ENCODE results near the gene AQP3.
"Not testable (repeated sequence)": the region's sequence is repeated elsewhere in the genome, so short reads cannot be mapped to it uniquely, and the experiment has no call there.

AQP3 gene

DNA sequence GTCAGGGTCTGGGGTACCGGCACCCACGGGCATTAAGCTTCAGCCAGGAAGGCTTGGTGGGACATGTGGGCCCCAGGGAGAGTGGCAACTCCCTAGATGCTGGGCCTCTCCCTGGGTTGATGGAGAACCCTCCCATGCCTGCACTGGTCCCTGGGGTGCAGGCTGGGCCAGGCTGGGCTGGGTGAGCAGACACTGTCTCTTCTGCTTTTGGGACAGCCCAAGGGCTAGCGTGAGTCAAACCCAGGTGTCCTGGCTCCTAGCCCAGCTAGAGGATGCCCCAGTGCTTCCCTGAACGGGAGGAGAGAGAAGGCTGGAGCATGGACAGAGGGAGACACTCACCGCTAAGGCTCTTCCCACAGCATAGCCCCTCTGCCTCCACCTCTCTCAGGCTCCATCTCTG, 39.3 kb downstream of the AQP3 start:
- DNase-seq = no peak

DNA sequence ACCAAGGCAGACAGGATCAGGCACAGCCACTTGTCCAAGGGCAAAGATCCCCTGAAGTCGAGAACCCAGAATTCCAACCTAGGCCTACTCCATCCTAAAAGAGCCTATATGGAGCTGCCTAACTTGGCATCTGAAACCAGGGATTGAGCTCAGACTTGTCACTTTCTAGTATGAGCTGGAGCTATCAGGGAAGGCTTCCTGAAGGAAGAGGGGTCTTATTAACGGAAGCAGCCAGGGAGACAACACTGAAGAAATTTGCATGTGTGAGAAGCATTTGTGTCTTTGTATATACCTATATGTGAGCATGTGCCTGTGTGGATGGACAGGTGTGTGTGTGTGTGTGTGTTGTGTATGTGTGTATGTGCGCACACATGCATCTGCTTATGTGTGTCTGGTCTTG, 40.3 kb downstream of the AQP3 start:
- DNase-seq = no peak

DNA sequence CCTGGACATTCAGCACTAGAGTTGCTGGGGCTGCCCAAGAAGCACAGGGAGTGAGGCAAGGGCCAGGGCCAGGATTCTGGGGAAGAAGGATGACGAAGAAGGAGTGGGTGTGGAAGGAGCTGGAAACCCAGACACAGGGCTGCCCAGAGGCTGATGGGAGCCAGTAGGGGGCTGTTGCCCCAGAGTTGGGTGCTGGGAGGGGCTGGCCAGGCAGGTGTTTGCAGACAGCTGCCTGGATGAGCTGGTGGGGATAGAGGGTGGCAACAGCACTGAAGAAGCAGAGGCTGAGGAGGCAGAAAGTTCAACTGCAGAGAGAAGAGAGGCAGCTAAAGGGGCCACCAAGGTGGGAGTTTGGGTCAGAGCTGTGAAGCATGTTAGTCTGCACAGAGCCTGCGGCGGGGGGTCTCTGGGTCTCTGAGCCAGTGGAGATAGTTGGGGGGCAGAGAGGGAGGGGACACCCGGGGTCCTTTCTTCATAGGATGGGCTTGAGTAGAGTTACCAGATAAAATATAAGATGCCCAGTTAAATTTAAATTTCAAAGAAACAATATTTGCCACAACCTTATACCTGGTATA, 42.5 kb downstream of the AQP3 start:
- peak; percentile 19 for DNase-seq

DNA sequence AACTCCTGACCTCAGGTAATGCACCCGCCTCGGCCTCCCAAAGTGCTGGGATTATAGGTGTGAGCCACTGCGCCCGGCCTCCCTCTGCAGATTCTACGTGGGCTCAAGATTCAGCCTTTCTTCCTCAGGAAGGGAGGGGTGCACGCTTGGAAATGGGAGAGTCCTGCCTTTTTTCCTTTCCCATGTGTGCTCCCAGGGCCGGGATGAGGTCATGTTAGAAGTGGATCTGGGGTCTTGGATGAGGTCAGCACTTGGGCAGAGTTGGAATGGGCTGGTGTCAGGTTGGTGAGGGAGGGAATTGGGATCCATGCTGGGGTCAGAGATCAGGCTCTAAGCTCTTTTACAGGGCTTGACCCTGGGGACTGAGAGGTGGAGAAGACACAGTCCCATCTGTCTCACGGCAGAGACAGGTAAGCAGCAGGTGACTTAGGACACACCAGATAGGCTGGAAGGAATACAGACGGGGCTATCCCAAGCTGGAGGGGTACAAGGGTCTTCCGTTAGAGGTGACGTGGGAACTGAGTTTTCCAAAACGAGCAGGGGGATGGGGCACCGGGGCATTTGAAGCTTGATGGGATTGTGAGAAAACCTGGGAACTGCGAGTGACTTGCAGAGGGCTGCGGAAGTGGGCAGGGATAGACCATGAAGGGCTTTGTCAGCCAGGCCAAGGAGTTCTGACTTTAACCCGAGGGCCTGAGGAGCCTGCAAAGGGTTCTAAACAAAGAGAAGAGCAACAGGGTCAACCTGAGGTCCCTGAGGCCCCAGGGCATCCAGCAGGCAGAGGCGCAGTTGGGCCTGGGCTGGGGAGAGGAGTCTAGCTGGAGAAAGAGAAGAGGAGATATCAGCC, 43.2 kb downstream of the AQP3 start:
- no peak for DNase-seq

DNA sequence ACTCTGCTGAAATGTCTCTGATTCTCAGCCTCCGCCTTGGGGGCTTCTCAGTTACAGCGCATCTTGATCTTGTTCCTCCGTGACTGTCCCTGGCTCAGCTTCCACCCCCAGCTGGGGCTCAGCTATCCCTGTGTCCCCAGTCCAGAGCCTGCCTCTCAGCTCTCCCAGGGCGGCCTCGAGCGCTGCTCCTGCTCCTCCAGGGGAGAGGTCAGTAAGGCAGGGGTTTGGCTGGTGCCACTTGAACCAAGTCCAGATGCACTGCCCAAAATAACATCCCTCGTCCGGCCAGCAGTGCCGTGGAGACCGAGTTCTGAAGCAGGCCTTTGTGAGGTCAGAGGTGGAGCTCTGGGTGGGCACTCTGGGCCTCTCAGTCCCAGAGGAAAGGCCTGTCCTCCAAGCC, 45.0 kb downstream of the AQP3 start, which contains the start of gene AQP7:
Gene AQP7, minus strand, starts transcription at position 198 of the 400 bp plus-strand sequence. CDS start 1,306 bp downstream, outside the sequence.
- DNase-seq = not testable (repeated sequence)

DNA sequence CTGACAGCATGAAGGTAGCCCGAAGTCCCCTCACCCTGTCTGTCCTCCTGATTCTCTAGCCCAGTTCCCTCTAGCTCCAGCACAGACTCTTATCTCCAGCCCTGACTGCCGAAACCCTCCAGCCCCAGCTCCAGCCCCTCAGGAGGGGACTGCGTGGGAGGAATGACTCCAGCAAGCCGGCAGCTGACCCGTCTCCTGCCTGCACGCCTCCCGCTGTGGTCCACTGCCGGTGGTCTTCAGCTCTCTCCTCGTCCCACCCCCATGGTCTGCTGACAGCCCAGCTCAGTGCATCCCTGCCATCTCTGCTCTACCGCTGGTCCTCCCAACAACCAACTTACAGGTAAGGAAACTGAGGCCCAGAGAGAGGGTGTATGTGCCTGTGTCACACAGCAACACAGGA, 45.6 kb downstream of the AQP3 start:
- not testable (repeated sequence) for DNase-seq

DNA sequence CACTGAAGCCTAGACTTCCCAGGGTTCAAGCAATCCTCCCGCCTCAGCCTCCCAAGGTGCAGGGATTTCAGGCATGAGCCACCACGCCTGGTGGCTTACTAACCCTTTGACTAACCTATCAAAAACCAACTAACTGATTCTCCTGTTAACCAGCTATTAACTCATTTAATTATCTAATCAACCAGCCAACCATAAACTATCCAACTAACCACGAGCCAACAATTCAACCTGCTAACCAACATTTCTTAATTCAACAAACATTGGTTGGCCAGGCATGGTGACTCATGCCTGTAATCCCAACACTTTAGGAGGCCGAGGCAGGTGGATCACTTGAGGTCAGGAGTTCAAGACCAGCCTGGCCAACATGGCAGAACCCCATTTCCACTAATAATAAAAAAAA, 48.3 kb downstream of the AQP3 start:
- not testable (repeated sequence) for DNase-seq

DNA sequence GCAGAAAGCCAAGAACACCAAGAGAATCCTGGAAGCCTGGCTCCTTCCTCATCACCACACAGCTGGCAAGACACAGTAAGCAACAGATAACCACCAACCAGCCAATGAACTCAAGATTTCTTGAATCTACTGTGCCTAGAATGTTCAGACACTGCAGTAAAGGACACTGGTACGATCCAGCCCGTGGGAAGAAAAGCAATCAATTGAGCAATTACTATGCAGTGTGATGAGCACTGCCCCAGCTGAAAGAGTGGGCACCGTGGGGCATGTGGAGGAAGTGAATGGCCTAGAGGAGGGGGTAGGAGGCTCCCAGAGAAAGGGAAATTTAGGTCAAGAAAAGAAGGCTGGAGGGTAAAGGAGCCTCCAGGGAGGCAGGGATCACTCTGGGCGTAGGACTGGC, 49.6 kb downstream of the AQP3 start:
- DNase-seq = not testable (repeated sequence)

DNA sequence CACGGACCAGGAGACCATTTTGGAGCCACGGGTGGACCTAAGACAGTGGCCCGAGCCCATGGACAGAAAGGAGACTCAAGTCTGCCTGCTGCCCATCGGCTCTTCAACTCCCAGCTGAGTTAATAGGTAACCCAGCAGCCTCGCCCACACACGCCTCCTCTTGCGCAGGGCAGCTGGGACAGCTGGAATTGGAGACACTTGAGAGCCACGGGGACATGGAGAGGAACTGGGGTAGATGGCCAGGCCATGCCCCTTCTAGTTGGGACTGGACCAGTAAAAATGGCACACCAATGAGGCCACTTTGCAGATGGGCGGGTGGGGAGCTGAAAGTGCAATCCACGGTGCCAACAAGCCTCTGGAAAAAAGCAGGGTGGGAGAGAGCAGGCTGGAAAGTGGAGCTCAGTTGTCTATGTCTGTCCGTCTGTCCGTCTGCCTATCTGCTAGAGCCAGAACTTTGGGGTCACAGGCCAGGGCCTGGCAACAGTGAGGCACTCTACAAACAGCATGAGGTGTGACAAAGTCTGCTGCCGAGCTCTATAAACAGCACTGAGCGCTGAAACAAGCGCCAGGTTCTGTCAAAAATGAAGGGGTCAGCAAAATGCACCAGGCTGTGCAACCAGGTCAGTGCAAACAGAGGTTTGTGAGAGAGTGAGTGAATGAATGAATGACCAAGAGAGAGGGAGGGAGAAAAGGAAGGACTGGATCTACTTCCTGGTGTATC, 52.1 kb downstream of the AQP3 start:
- DNase-seq = not testable (repeated sequence)

DNA sequence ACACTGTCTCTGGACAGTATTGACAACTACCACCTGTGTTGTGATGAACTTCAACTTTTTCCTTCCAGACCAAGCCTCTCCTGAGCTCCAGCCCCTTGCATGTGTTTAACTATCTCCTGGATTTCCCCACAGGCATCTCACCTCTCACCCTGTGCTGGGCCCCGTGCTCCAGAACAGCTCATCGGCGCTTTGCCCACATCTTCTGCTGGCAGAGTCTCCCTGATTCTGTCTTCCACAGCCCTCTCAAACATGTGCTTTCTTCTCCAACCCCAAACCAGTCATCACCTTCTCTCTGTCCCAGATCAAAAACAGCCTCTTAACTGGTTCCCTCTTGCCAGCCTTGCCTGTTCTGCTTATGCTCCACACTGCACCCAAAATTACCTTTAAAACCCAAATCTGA, 53.4 kb downstream of the AQP3 start:
- not testable (repeated sequence) for DNase-seq

DNA sequence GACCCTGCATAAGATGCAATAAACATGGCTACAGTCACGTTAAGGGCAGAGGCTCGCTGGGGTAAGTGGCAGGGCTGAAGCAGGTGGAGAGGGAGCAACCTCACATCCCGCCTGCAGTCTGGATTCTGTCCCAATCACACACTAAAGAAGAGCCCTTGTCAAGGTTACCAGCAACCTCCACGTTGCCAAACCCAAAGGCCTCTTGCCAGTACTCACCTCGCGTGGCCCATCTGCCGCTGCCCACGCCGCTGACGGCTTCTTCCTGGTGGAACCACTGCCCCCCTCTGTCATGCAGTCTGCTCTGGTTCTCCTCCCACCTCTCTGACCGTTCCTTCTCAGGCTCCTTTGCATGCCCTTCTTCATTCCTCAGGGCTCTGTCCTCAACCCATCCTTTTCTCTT, 53.8 kb downstream of the AQP3 start:
- DNase-seq = no peak

DNA sequence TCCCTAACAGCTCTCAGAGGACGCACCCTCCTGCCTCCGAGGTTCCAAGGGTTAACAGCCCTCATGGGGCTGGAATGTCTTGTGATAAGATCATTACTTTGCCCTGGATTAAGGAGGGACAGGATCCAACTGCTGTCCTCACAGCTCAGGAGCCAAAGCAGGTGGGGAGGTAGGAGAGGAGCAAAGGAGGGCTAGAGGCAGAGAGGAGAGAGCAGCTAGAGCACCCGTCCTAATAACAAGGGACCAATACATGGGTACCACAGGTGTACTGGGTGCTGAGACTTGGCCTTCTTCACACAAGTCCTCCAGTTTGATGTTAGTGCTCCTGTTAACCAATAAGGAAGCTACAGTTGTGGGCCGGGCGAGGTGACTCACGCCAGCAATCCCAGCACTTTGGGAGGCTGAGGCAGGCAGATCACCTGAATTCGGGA, 54.8 kb downstream of the AQP3 start:
- not testable (repeated sequence) for DNase-seq

Measured in EL (cell line).